ENCODE data around the gene NOSIP. TPM values are rescaled to one million over a fixed set of nuclear protein-coding genes. Genes with fewer than 3 reads are reported as not detected.

Gene NOSIP
- total RNA-seq, 2 experiments from 2014 or later, result 71.4 to 73.1 TPM

DNA sequence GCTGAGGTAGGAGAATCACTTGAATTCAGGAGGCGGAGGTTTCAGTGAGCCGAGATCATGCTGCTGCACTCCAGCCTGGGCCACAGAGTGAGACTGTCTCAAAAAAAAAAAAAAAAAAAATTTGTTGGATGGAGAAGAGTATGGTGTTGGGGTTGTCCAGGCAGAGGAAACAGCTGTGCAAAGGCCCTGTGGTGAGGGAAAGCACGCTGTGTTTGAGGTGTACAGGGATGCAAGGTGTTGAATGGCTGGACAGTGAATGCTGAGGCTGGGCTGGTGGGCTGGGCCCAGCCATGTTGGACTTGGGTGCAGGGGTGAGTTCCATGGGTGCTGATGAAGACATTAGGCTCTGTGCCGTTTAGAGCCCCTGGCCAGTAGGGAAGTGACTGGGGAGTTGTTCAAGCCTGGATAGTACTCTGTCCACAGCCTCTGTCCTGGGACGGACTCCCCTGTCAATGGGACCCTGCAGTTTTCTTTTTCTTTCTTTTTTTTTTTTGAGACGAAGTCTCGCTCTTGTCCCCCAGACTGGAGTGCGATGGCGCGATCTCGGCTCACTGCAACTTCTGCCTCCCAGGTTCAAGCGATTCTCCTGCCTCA lies 29.2 kb upstream of the NOSIP start:
- Mint-ChIP-seq H3K36me3 (ENCODE audit: low read depth) (peaks cover 21% of the 10 kb centered on the region), H3K27ac (no peak overlapping the region)
- POLR2A ChIA-PET, result interaction anchor here (0.5 to 0.7 kb wide), 2 partner anchors 14 to 158 kb away, joined by 3 to 4 read pairs; no protein-coding TSS in a partner anchor

GRCh38 chr19:49605605-49606004 lies 25.2 kb upstream of the NOSIP start:
- no peak for DNase-seq
- H3K27me3 Mint-ChIP-seq, result no peaks in the 10 kb centered on the region
- H3K27ac Mint-ChIP-seq, result no peak overlapping the region
- H3K4me1 Mint-ChIP-seq, result peaks cover 11% of the 10 kb centered on the region
- H3K4me3 Mint-ChIP-seq, result no peak overlapping the region
- no peaks in the 10 kb centered on the region for H3K9me3 Mint-ChIP-seq (ENCODE audit: low read depth)
- POLR2A ChIA-PET, result no interaction called here
- CTCF ChIA-PET, result interaction anchor here (1.1 kb wide), 1 partner anchor 13 kb away, joined by 4 read pairs; no protein-coding TSS in a partner anchor
- ATAC-seq, result peak; percentile 16
- H3K36me3 Mint-ChIP-seq (ENCODE audit: low read depth), result peaks cover 29% of the 10 kb centered on the region
- intact Hi-C loops (cut with DNase I, micrococcal nuclease), result no loop called here

More for the DNA sequence above, 29.2 kb upstream of the NOSIP start:
- Mint-ChIP-seq H3K4me3 (no peak overlapping the region), H3K27me3 (no peaks in the 10 kb centered on the region), H3K9me3 (ENCODE audit: low read depth) (no peaks in the 10 kb centered on the region), H3K4me1 (peaks cover 20% of the 10 kb centered on the region)
- DNase-seq (no peak), ATAC-seq (no peak)
- CTCF ChIA-PET, result interaction anchor here (0.6 to 1.1 kb wide), 3 partner anchors 108 to 161 kb away, joined by 3 read pairs; no protein-coding TSS in a partner anchor
- intact Hi-C loops (cut with DNase I, micrococcal nuclease), result no loop called here

DNA sequence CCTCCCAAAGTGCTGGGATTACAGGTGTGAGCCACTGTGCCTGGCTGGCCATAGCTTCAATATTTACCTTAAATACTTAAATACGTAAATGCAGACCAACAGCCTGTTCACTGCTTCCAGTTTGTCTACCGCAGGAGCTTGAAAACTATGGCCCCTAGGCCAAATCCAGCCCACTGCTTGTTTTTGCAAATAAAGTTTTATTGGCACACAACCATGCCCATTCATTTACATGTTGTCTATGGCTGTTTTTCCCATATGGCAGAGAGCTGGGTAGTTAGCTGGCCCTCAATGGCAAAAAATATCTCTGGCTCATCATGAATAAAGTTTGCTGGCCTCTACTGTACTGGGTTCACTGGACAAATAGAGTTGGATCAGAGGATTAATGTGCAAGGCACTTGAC lies 22.4 kb upstream of the NOSIP start:
- Mint-ChIP-seq H3K9me3 (ENCODE audit: low read depth) (no peaks in the 10 kb centered on the region), H3K27ac (no peak overlapping the region), H3K27me3 (no peaks in the 10 kb centered on the region), H3K4me1 (peaks cover 15% of the 10 kb centered on the region), H3K36me3 (ENCODE audit: low read depth) (peaks cover 40% of the 10 kb centered on the region), H3K4me3 (no peak overlapping the region)
- ATAC-seq (no peak), DNase-seq (no peak)
- CTCF ChIA-PET, result interaction anchor here (0.6 kb wide), 1 partner anchor 16 kb away, joined by 3 read pairs; no protein-coding TSS in a partner anchor
- intact Hi-C loops (cut with DNase I, micrococcal nuclease), result no loop called here
- POLR2A ChIA-PET, result no interaction called here

- Mint-ChIP-seq H3K4me1 (peaks cover 15% of the 10 kb centered on the region), H3K27ac (no peak overlapping the region), H3K36me3 (ENCODE audit: low read depth) (peaks cover 42% of the 10 kb centered on the region), H3K9me3 (ENCODE audit: low read depth) (no peaks in the 10 kb centered on the region), H3K27me3 (no peaks in the 10 kb centered on the region), H3K4me3 (no peak overlapping the region)
- intact Hi-C loops (cut with DNase I, micrococcal nuclease), result no loop called here
- CTCF ChIA-PET, result no interaction called here
- no peak for DNase-seq
- POLR2A ChIA-PET, result no interaction called here
- no peak for ATAC-seq
Measured at GRCh38 chr19:49601482-49602038, 21.2 kb upstream of the NOSIP start.

- no peaks in the 10 kb centered on the region for H3K27me3 Mint-ChIP-seq
- ATAC-seq (peak; percentile 12), DNase-seq (no peak)
- H3K36me3 Mint-ChIP-seq (ENCODE audit: low read depth), result peaks cover 45% of the 10 kb centered on the region
- no peak overlapping the region for H3K4me3 Mint-ChIP-seq
- H3K27ac Mint-ChIP-seq, result peak overlapping the region; percentile 58
- peaks cover 12% of the 10 kb centered on the region for H3K4me1 Mint-ChIP-seq
- ChIA-PET CTCF (interaction anchor here (0.5 to 0.9 kb wide), 2 partner anchors 12 to 92 kb away, joined by 3 read pairs; no protein-coding TSS in a partner anchor), POLR2A (no interaction called here)
- intact Hi-C loops (cut with DNase I, micrococcal nuclease), result no loop called here
- H3K9me3 Mint-ChIP-seq (ENCODE audit: low read depth), result no peaks in the 10 kb centered on the region
Measured at GRCh38 chr19:49599378-49600295, 19.3 kb upstream of the NOSIP start.

GRCh38 chr19:49597703-49597974 lies 17.3 kb upstream of the NOSIP start:
- ATAC-seq, result no peak
- intact Hi-C loops (cut with DNase I, micrococcal nuclease), result no loop called here
- H3K4me1 Mint-ChIP-seq, result peaks cover 17% of the 10 kb centered on the region
- POLR2A ChIA-PET, result no interaction called here
- DNase-seq, result no peak
- no peaks in the 10 kb centered on the region for H3K9me3 Mint-ChIP-seq (ENCODE audit: low read depth)
- H3K27me3 Mint-ChIP-seq, result no peaks in the 10 kb centered on the region
- CTCF ChIA-PET, result no interaction called here
- no peak overlapping the region for H3K27ac Mint-ChIP-seq
- H3K36me3 Mint-ChIP-seq (ENCODE audit: low read depth), result peaks cover 50% of the 10 kb centered on the region
- no peak overlapping the region for H3K4me3 Mint-ChIP-seq

DNA sequence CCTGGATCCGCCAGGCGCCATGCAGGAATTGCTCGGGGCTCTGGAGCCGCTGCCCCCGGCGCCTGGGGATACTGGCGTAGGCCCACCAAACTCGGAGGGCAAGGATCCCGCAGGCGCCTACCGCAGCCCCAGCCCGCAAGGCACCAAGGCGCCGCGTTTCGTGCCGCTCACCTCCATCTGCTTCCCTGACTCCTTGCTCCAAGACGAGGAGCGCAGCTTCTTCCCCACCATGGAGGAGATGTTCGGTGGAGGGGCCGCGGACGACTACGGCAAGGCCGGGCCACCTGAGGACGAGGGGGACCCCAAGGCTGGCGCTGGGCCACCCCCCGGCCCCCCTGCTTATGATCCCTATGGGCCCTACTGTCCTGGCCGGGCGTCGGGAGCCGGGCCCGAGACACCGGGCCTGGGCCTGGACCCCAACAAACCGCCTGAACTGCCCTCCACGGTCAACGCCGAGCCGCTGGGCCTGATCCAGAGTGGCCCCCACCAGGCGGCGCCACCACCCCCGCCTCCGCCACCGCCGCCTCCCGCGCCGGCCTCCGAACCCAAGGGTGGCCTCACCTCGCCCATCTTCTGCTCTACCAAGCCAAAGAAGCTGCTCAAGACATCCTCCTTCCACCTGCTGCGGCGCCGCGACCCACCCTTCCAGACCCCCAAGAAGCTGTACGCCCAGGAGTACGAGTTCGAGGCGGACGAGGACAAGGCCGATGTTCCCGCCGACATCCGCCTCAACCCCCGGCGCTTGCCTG lies 16.8 kb upstream of the NOSIP start:
- DNase-seq (no peak), ATAC-seq (no peak)
- CTCF ChIA-PET, result no interaction called here
- intact Hi-C loops (cut with DNase I, micrococcal nuclease), result no loop called here
- peaks cover 17% of the 10 kb centered on the region for H3K4me1 Mint-ChIP-seq
- H3K27me3 Mint-ChIP-seq, result no peaks in the 10 kb centered on the region
- H3K36me3 Mint-ChIP-seq (ENCODE audit: low read depth), result peaks cover 49% of the 10 kb centered on the region
- H3K27ac Mint-ChIP-seq, result no peak overlapping the region
- no peaks in the 10 kb centered on the region for H3K9me3 Mint-ChIP-seq (ENCODE audit: low read depth)
- POLR2A ChIA-PET, result no interaction called here
- no peak overlapping the region for H3K4me3 Mint-ChIP-seq

DNA sequence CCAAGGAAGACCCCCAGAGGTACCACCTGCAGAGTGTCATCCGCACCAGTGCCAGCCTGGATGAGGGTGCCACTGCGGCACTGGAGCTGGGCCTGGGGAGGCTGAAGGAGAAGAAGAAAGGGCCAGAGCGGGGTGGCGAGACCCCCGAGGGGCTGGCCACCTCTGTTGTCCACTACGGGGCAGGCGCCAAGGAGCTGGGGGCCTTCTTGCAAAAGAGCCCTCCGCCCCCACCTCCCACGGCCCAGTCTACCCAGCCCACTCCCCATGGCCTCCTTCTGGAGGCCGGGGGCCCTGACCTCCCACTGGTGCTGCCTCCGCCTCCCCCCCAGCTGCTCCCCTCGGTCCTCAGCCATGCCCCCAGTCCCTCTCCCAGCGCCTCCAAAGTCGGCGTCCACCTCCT lies 16.1 kb upstream of the NOSIP start:
- ATAC-seq (no peak), DNase-seq (no peak)
- POLR2A ChIA-PET, result no interaction called here
- CTCF ChIA-PET, result no interaction called here
- Mint-ChIP-seq H3K4me1 (peaks cover 17% of the 10 kb centered on the region), H3K4me3 (no peak overlapping the region), H3K27me3 (no peaks in the 10 kb centered on the region), H3K9me3 (ENCODE audit: low read depth) (no peaks in the 10 kb centered on the region), H3K36me3 (ENCODE audit: low read depth) (peaks cover 43% of the 10 kb centered on the region), H3K27ac (no peak overlapping the region)
- intact Hi-C loops (cut with DNase I, micrococcal nuclease), result no loop called here

GRCh38 chr19:49595819-49596404 lies 15.6 kb upstream of the NOSIP start:
- Mint-ChIP-seq H3K36me3 (ENCODE audit: low read depth) (peaks cover 41% of the 10 kb centered on the region), H3K4me3 (no peak overlapping the region), H3K27ac (no peak overlapping the region), H3K9me3 (ENCODE audit: low read depth) (no peaks in the 10 kb centered on the region), H3K27me3 (no peaks in the 10 kb centered on the region), H3K4me1 (peaks cover 14% of the 10 kb centered on the region)
- no peak for ATAC-seq
- ChIA-PET CTCF (no interaction called here), POLR2A (no interaction called here)
- DNase-seq, result no peak
- intact Hi-C loops (cut with DNase I, micrococcal nuclease), result no loop called here

- CTCF ChIA-PET, result no interaction called here
- peaks cover 13% of the 10 kb centered on the region for H3K4me1 Mint-ChIP-seq
- no peak overlapping the region for H3K4me3 Mint-ChIP-seq
- no peak overlapping the region for H3K27ac Mint-ChIP-seq
- no peaks in the 10 kb centered on the region for H3K27me3 Mint-ChIP-seq
- ATAC-seq (no peak), DNase-seq (no peak)
- intact Hi-C loops (cut with DNase I, micrococcal nuclease), result loop anchor here (5.0 kb wide), 3 partner anchors 263 to 603 kb away; partner anchors contain the start of genes GYS1 (in 1 of the 2), PNKP (in 1 of the 2) and RUVBL2 (in 1 of the 2)
- H3K9me3 Mint-ChIP-seq (ENCODE audit: low read depth), result no peaks in the 10 kb centered on the region
- peaks cover 36% of the 10 kb centered on the region for H3K36me3 Mint-ChIP-seq (ENCODE audit: low read depth)
- POLR2A ChIA-PET, result no interaction called here
Measured at GRCh38 chr19:49594993-49595818, 14.8 kb upstream of the NOSIP start.
